HG03571 (cell line): ENCODE measurements around the gene AKAP8L.

Experiments
- ATAC-seq: cut with Tn5 transposase; IDR thresholded peaks from one replicate; pipeline ENCODE4 v1.9.1; 2021; ENCODE audit not compliant: unreplicated experiment

AKAP8L gene

DNA sequence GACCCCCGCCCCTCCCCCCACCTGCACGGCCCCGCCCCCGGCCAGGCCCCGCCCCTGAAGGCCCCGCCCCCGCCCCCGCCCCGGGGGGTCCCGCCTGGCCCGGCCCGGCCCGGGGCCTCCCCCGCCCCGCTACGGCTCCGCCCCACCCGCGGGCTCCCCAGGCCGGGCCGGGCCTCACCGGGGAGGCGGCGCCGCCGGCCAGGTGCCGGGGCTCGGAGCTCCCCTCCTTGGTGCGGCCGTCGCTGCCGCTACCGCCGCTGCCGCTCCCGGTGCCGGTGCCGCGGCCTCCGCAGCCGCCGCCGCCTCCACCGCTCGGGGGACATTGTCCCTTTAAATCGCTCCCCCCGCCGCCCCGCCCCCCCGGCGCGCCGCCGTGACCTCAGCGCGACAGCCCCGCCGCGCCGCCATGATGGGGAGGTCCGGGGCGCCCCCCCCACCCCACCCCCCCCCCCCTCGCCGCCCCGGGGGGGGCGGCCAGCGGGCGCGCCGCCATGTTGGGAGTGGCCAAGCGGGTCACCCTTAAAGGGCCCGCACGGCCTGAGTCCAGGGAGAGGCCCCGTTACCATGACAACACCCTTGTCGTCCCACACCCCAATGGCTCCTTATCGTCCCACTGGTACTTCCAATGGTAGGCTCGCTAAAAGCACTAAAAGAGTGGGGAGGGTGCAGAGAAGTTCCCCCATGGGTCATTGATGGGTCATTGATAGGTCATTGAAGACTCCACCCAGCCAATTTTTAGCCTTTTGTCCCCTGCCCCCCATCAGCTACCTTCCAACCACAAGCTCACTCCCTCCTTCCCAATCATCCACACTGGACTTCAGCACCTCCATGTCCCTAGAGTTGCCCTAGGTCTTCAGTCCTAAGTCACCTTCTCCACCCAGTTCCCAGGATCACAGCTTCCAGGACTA lies 31.1 kb upstream of the AKAP8L start, which contains the start of gene WIZ:
Gene WIZ, minus strand, starts transcription at position 337 of the 908 bp plus-strand sequence. CDS start 1,649 bp downstream, outside the sequence.
- ATAC-seq = peak; percentile 46

DNA sequence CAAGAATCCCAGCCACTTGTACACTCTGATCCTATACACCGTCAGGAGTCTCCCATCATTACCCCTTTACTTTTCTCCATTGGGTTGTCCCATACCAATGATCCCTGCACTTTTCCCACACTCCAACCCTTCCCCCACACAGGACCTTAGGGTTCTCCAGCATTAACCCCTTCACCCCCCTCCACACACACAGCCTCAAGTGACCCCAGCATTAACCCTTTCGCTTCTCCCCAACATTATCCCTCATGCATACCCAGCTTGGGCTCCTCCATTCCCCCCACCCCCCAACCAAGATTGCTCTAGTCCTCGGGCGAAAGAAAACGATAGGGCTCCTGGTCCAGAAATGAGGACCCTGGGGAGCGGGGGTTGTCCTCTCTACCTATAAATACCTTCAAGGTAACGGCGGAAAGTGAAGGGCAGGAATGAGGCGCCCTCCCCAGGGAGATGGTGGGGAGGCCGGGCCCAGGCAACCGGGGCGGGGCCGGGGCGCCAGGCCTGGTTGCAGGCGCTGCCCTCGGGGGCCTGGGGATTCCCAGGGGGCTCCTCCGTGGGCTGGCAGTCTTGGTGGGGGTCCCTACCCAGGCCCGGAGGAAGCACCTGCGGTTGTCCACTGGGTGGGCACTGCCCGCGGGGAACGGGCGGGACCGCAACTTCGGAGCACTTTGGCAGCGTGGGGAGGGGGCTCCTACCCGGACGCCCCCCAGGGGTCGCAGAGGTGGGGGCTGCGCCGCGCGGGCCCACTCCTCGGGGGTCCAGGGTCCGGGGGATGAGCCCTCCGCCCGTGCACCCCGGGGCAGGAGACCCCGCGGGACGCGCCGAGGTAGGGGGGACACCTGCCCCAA lies 30.2 kb upstream of the AKAP8L start:
- ATAC-seq = no peak

DNA sequence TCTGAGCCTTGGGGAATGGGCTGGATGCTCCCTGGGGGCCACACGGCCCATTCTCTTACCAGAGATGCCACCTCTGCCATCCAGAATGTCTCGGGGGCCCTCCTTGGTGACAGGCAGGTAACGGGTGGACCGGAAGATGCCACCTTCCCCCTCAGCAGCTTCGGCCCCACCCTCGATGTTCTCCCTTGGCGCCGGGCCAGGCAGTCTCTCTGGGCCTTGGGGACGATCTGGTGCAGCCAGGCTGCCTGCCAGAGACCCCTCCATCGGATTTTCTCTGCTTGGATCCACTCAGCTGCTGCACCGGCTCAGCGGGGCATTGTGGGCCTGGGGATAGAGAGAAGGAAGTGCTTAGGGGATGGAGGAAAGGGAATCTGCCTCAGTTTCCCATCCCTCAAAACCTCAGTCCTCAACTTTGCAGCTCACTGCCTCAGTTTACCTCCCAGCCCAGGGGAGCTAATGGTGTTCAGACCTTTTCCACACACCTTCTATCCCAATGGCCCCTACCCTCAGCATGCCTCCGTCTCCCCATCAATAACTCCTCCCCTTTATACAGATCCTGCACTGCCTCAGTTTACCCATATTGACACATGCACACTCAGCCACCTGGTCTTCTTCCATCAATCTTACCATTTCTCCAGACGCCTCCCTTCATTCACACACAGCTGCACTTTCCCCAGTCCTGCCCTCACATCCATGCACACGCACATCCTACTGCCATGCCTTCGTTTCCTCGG lies 29.4 kb upstream of the AKAP8L start:
- ATAC-seq = no peak

DNA sequence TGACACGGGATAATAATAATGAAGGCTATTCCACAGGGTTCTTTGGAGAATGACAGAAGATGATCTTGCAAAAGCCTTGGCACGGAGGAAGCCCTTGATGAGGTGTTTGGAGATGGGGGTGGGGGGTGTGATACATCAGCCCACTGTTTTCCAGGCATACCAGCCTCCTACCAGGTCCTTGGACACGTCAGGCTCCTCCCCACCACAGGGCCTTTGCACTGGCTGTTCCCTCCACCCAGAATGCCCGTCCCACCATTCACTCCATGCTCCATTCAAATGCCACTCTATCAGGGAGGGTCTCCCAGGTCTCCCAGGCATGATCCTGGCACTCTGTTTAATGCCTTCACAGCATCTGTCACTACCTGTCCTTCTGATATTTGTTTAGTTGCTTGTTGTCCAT lies 28.3 kb upstream of the AKAP8L start:
- no peak for ATAC-seq

DNA sequence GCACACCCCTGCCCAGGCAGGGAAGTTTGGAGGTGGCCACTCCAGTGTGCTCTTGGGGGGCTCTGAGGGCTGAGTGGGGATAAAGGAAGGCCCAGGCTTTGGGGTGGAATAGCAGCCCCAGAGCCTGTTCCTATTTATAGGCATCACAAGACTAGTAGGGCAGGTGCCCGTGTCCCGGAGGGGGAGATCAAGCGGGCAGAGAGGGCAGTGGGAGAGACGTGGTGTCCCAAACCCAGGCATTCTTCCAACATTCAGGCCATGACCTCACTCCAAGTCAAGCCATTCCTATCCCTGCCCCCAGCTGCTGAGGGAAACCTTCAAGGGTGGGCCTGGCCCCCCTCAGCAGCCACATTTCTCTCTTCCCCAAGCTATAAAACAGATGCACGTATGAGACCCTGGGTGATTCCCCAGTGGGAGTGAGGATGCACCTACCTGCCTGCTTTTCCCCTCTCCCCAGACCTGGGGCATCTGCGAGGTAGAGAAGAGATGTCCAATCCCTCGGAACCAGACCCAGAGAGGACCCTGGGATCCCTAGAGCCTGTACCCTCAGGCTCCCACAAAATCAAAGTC lies 27.1 kb upstream of the AKAP8L start:
- ATAC-seq = no peak

DNA sequence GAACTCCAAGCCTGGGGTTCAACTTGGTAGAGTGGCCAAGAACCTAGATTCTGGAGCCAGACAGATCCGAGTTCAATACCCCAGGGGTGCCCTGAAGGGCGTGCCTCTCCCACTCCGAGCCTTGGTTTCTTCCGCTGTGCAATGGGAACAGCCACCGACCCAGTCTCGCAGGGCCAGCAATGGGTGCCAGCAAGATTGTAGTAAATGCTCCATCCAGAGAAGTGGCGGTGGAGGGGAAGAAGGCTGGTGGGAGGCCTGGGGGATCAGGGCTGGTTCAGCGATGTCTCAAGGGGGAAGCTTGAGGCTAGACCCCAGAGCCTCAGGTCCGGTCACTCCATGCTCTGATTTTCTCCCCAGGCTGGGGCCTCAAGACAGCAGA lies 26.4 kb upstream of the AKAP8L start:
- no peak for ATAC-seq

DNA sequence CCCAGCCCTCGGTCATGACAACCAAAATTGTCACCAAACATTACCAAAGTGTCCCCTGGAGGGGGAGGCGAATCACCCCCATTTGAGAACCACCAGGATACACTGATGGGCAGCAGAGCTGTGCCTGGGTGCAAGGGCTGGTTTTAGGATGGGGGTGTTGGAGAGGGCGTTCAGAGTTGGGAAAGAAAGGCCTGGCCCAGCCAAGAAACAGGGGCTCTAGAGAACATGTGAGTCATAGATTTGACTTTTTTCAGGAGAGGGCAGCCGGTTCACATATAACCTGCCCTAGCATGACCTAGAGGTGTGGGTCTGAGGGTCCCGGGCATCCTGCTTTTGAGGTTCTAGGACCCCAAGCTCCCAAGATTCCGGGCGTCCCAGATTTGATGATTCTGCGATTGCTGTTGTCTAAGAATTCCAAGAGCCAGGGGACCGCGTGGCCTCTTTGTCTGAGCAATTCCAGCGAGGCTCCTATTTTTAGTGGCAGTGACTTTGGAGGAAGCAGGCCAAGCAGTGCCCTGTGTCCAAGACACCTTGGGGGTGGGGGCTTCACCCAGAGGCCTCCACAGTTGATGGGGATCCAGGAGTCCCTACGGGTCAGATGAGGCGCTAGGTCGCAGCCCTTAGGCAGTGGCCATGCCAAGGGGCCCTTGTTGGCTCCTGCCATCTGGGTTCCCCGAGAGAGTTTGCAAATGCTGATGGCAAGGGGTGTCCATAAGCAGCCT lies 25.9 kb upstream of the AKAP8L start:
- no peak for ATAC-seq

DNA sequence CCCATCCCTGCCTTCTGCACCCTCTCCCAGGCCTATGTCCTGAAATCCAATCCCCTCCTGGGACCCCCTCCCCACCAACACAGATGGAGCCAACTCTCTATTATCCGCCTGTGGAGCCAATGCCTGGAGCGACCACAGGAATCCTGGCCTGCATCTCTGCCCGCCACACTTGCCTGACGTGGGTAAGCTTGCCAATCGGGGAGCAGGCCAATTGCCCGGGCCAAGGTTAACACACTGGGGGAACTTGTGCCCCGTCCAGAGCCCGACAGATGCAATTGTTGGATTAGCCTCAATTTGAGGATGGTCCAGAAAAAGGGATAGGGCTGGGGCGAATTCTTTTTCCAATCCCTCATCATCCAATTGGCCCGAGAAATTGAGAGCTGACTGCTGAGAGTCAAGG lies 25.1 kb upstream of the AKAP8L start:
- no peak for ATAC-seq

DNA sequence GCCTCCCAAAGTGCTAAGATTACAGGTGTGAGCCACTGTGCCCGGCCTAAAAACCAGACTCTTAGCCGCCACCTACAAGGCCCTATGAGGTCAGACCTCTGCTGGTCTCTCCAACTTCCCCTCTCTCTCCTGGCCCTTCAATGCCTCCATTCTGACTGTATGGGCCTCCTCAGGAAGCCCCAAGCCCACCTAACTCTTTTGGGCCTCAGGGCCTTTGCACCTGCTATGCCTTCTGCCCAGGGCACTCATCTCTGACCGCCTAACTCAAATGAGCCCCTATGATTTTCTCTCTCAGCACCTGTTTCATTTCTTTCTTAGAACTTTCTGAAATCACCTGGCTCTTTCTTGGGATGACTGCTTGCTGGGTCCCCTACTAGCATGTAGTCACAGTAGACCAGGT lies 24.5 kb upstream of the AKAP8L start:
- ATAC-seq = no peak

DNA sequence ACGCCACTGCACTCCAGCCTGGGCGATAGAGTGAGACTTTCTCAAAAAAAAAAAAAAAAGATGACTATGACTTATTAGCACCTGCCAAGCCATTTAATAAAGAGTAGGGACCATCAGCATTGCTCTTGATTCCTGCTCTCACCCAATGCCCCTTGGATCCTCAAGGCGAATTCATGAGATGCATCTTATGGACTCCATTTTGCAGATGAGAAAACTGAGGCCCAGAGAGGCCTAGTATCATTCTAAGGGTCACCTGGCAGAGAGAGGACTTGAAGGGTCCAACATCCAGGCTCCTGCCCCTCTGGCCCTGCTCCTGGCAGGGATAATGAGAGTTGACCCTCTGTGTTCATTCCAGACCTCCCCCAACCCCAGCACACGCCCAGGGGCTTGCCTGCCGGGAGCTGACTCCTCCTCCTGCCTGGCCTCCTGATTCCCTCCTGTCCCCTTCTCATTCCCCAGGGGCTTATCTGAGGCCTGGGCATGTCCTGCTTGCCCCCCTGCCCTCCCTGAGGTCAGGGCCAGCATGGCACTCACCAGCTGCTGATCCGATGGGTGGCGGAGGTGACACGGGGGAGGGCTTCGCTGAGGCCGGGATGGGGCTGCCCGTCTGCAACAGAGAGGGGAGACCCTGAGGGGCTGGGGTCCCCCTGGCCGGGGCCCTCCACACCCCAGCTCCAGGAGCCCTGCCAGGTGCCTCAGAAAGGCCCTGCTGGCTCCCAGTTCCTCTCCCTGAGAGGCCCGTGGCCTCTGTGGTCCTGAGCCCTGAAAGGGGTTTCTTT lies 23.5 kb upstream of the AKAP8L start:
- no peak for ATAC-seq

DNA sequence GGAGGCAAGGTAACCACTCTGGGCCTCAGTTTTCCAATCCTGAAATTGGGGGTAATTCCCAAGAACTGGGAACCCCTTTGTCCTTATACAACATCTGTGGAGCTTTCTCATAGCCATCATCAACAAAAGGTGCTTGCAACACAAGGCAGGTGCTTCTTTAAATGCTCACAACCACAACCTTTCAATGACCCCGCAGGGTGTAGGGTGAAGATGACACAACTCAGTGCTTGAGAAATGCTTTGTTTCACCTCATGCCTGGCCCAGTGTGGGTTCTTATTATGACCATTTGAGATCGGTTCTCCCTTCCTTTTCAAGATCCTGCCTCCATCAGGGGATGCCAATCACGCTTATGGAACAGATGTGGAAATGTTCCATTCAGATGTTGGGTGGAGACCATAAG lies 22.5 kb upstream of the AKAP8L start:
- no peak for ATAC-seq

DNA sequence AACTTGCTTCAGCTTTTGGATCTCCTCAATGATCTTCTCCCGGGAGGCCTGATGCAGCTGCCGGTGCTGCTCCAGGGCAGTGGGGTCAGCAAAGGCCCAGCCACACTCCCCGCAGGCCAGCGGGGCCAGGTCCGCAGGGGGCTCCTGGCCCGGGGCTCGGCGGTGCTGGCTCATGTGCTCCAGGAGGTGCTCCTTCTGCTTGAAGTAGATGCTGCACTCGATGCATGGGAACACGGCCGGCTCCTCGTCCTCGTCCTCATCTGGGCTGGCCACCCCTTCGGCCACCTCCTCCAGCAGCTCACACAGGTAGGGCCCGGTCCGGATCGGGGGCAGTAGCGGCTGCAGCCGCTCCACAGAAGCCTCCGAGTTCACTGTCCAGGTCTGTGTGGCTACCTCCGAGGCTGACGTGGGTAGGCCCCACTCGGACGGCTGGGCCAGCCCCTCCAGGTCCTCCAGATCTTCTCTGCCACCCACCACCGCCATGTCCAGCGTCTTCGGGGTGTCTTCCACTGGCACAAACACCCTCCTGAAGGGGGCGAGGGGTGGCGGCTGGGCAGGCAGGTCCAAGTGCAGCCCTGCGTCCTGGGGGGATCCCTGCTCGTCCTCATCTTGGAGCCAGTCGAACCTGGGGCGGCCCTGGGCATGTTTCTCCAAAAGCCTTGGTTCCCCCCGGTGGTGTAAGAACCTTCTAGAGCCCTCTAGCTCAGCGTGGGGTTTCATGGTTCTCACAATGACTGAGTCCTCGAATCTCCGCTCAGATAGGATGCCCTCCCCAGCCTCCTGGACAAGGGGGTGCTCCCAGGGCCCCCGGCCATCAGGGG lies 21.2 kb upstream of the AKAP8L start:
- ATAC-seq = no peak

DNA sequence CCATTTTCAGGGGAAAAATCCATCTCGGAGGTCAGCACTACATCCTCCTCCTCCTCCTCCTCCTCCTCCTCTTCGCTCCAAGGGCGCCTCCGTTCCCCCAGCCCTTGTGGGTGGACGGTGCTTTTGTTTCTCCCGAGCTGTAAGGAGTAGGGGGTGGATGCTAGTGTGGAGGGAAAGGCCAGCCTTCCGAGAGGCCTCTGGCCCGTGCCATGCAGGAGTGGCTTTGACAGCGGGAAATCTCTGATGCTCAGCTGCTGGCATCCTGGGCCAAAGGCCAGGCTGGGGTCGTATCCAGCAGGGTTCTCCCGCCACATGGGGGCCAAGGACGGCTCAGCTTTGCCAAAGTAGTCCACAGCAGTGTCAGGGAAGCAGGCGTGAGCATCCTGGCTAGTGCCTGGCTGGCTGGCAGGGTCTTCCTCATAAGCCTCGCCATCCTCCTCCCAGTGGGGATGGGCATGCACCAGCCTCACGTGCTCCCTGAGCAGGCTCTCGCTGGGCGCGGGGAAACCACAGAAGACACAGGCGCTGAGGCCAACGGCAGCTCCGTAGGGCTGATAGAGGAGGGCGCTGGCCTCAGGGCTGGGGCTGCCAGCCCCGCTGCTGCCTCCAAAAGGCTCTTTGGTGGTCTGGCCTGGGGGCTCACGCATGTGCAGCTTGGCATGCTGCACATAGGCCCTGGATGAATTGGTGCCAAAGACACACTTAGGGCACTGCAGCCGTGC lies 20.5 kb upstream of the AKAP8L start:
- ATAC-seq = no peak

DNA sequence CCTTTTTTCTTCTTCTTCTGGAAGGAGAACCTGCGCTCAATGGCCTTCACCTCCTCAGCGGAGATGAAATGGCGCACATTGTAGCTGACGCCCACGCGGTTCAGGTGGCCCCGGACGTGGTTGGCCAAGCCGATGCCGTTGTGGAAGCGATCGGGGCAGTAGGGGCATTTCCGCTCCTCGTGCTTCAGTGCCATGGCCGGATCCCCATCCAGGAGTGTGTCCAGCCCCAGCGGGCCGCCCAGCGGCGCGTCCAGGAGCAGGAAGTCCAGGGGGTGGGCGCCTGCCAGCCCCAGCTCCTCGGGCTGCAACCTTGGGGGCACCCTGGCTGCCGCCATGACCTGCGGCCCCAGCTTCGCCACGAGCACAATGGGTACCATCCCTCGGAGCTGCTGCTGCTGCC lies 19.8 kb upstream of the AKAP8L start:
- no peak for ATAC-seq

DNA sequence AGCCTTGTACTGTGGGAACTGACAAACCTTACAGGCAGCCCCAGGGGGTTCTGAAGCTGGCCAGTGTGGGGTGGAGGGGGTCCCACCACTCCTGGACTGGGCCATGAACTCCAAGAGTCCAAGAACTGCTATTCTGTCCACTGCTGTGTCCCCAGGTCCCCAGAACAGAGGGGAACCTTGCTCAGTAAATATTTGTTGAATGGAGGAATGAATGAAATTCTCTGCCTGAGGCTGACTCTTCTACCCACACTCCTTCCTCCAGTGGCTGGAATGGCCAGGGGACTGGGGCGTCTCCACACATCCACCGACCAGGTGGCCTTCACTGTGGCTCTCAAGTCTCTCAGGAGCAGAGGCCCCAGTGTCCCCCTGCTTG lies 19.3 kb upstream of the AKAP8L start:
- no peak for ATAC-seq

DNA sequence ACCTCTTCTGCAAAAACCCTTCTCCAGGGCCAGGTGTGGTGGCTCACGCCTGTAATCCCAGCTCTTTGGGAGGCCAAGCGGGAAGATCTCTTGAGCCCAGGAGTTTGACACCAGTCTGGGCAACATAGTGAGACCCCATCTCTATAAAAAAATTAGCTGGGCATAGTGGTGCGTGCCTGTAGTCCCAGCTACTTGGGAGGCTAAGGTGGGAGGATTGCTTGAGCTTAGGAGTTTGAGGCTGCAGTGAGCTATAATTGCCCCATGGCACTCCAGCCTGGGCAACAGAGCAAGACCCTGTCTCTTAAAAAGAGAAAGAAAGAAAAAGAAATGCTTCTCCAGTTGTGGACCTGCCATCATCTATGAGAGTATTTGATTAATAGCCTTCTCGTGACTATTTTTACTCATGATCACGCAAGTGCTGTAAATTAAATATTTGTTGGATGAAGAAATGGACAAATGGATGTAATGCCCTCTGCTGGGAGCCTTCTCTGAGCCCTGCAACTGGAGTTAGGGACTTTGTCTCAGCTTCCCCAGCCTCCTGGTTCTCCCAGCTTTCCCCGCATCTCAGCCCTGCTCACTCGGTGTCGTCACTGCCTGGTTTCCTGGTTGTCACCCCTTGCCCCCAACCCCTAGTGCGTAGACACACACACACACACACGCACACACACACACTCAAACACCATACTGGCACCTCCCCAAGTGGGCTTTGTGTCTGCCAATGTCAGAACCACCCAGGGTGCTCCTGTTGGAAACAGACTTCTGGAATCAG lies 18.8 kb upstream of the AKAP8L start:
- ATAC-seq = no peak

DNA sequence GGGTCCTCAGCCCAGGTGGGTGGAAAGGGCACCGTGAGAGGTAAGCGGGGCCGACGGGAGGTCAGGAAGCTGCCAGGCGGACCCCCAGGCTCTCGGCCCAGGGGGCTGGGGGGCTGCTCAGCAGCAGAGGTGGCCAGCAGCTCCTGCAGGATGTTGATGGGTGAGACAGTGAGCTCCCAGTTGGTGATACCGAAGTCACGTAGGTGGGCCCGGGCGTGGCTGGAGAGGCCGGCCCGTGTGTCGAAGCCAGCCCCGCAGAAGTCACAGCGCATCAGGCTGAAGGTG lies 18.0 kb upstream of the AKAP8L start:
- ATAC-seq = no peak
